GM12878 (cell line): ENCODE results near the gene DAGLA. TPM values are rescaled to one million over a fixed set of nuclear protein-coding genes. Genes with fewer than 3 reads are reported as not detected.

Experiments used
- DPF2 ChIP-seq: fragments of 450-650 bp; IDR thresholded peaks from 2 replicates; pipeline ENCODE4 v1.6.1; 2017; ENCODE audit warnings: mild to moderate bottlenecking
- E4F1 ChIP-seq: fragments of 450-650 bp; IDR thresholded peaks from 2 replicates; pipeline ENCODE4 v1.6.1; 2018; ENCODE audit warnings: borderline replicate concordance, mild to moderate bottlenecking; ENCODE audit not compliant: partially characterized antibody
- HCFC1 ChIP-seq: fragments of 150-350 bp; IDR thresholded peaks from 2 replicates; pipeline ENCODE4 v1.6.1; 2014; ENCODE audit warnings: low read length
- IRF4 ChIP-seq: IDR thresholded peaks from 2 replicates; pipeline ENCODE4 v1.6.1; 2011; ENCODE audit warnings: low read depth, low read length
- MEF2A ChIP-seq: IDR thresholded peaks from 2 replicates; pipeline ENCODE4 v1.6.1; 2011; ENCODE audit warnings: low read depth, mild to moderate bottlenecking, low read length, moderate library complexity; ENCODE audit not compliant: insufficient read depth
- RAD21 ChIP-seq: IDR thresholded peaks from 2 replicates; pipeline ENCODE4 v1.6.1; 2011; ENCODE audit warnings: mild to moderate bottlenecking, low read depth, low read length, moderate library complexity; ENCODE audit not compliant: insufficient read depth
- RBBP5 ChIP-seq: fragments of 200-600 bp; sonication (generic); conservative IDR thresholded peaks from 2 replicates; pipeline ENCODE4 v1.6.1; 2016
- STAT1 ChIP-seq: fragments of 450-650 bp; conservative IDR thresholded peaks from 2 replicates; pipeline ENCODE4 v1.6.1; 2014; ENCODE audit warnings: antibody characterized with exemption, mild to moderate bottlenecking
- SUZ12 ChIP-seq: fragments of 200-600 bp; sonication (generic); IDR thresholded peaks from one replicate; pipeline ENCODE4 v1.6.1; 2018; ENCODE audit warnings: antibody characterized with exemption, mild to moderate bottlenecking; ENCODE audit not compliant: unreplicated experiment
- ZNF24 ChIP-seq: fragments of 450-650 bp; IDR thresholded peaks from 2 replicates; pipeline ENCODE4 v1.6.1; 2017; ENCODE audit warnings: antibody characterized with exemption, mild to moderate bottlenecking
- ZNF592 ChIP-seq: fragments of 450-650 bp; IDR thresholded peaks from 2 replicates; pipeline ENCODE4 v1.6.1; 2017; ENCODE audit warnings: mild to moderate bottlenecking, moderate library complexity
- polyA plus RNA-seq, 11 experiments: library from polyadenylated mRNA; depleted of rRNA in 4 of 11; unstranded in 6 of 11; stranded (reverse) in 5 of 11; fragments of >200 nt; fragmentation: Nextera tagmentation in 4 of 11; fragmentation: Illumina TruSeq in 1 of 11; extraction: Ambion mirVana in 4 of 11; extraction: Trizol in 1 of 11; gene quantifications; 1 replicate in 1 of 11; 2 replicates in 10 of 11; pipeline versions ENCODE4 v1.2.1 to v1.2.3, GENCODE V29; 2011 to 2016; ENCODE audit warnings: inconsistent platforms in 2 of 11, missing spikeins in 2 of 11, low read depth in 1 of 11
- total RNA-seq, 4 experiments: library from RNA; depleted of rRNA in 3 of 4; stranded (reverse); fragments of >200 nt in 3 of 4; fragmentation: Illumina TruSeq in 1 of 4; extraction: Trizol in 1 of 4; gene quantifications; 2 replicates each; pipeline versions ENCODE4 v1.2.1 to v1.2.3, GENCODE V29; 2013 to 2021

DAGLA gene
- total and polyA plus RNA-seq, 10 of the 15 experiments (the other 5 are each of a cell fraction or from before 2014, with no cell fraction given) = 0.05 TPM; not detected in 9

- TF ChIP-seq HCFC1 (no peak), ZNF24 (no peak), STAT1 (no peak), DPF2 (no peak), RAD21 (no peak), RBBP5 (no peak), ZNF592 (no peak), SUZ12 (no peak), E4F1 (no peak), IRF4 (no peak), MEF2A (no peak)
Observed at GRCh38 chr11:61765550-61766253, 85.5 kb downstream of the DAGLA start (continued).
